Measurements from ENCODE around the gene TIGD3.

- TF ChIP-seq CTCF (IDR thresholded peaks at IDR 0.05) (no peak), POLR2A (IDR thresholded peaks at IDR 0.05) (no peak), POLR2AphosphoS5 (IDR thresholded peaks at IDR 0.05) (no peak)
These were observed 25.3 kb downstream of the TIGD3 start for GRCh38 chr11:65379698-65380459.
